GM23248 (cell line): ENCODE results near the gene CRTC3.

Source experiments
- EZH2 ChIP-seq: fragments of 200-600 bp; sonication (generic); IDR thresholded peaks from 2 replicates; pipeline ENCODE4 v1.6.1; 2018; ENCODE audit warnings: antibody characterized with exemption, mild to moderate bottlenecking; ENCODE audit not compliant: insufficient read depth, poor library complexity, severe bottlenecking
- EZH2phosphoT487 ChIP-seq: fragments of 200-600 bp; sonication (generic); IDR thresholded peaks from 2 replicates; pipeline ENCODE4 v1.6.1; 2018; ENCODE audit warnings: antibody characterized with exemption, moderate library complexity, mild to moderate bottlenecking, low read depth; ENCODE audit not compliant: insufficient read depth

DNA sequence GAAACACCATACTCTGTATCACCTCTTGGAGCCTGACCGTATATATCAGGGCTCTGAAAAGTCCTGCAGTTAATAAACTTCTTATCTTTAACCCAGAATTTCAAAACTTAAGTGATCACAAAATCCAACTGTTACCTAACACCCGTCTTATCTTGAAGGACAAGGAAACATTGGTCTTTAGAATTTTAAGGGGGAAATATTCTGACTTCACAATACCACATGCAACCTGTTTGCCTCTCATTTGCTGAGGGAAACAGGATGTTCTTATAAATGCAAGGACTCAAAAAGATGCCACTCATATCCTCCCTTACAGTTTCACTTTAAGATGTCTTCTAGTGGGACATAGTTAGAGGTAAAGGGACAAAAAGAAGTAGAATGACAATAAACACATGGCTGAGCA, 67.9 kb downstream of the CRTC3 start:
- TF ChIP-seq EZH2phosphoT487 (no peak), EZH2 (no peak)
